NT2/D1 (cell line): ENCODE results near the gene GNB2.
"Not testable (repeated sequence)": the region's sequence is repeated elsewhere in the genome, so short reads cannot be mapped to it uniquely, and the experiment has no call there.

Experiments
- DNase-seq: peaks from one replicate; pipeline ENCODE4 v3.0.0-alpha.2; 2011; ENCODE audit warnings: low read depth, low spot score
- H3K27me3 ChIP-seq: 2 replicates; pipeline ENCODE4 v1.6.0; 2011; ENCODE audit warnings: mild to moderate bottlenecking; ENCODE audit not compliant: insufficient read length, insufficient read depth
- H3K36me3 ChIP-seq: 2 replicates; pipeline ENCODE4 v1.6.1; 2011; ENCODE audit warnings: mild to moderate bottlenecking, low read length, mixed read lengths; ENCODE audit not compliant: insufficient read depth, insufficient read length
- H3K4me1 ChIP-seq: 2 replicates; pipeline ENCODE4 v1.5.1; 2011; ENCODE audit not compliant: insufficient read depth, insufficient read length
- H3K4me3 ChIP-seq: 2 replicates; pipeline ENCODE4 v1.5.1; 2011; ENCODE audit warnings: low read depth; ENCODE audit not compliant: insufficient read length
- H3K9ac ChIP-seq: 2 replicates; pipeline ENCODE4 v1.6.0; 2011; ENCODE audit warnings: low read depth; ENCODE audit not compliant: insufficient read length
- H3K9me3 ChIP-seq: 2 replicates; pipeline ENCODE4 v1.5.1; 2011; ENCODE audit warnings: mild to moderate bottlenecking, low read length; ENCODE audit not compliant: insufficient read depth
- SUZ12 ChIP-seq: IDR thresholded peaks from 2 replicates; pipeline ENCODE4 v1.6.1; 2011; ENCODE audit not compliant: insufficient read length, insufficient read depth; ENCODE audit errors: extremely low read depth
- YY1 ChIP-seq: IDR thresholded peaks from 2 replicates; pipeline ENCODE4 v1.6.1; 2011; ENCODE audit not compliant: insufficient read length, insufficient read depth
- ZNF274 ChIP-seq: IDR thresholded peaks from 2 replicates; pipeline ENCODE4 v1.6.1; 2011; ENCODE audit warnings: mild to moderate bottlenecking, low read depth, low read length

GNB2 gene

GRCh38 chr7:100649826-100650565, 23.5 kb upstream of the GNB2 start:
- no peak for DNase-seq
- Histone ChIP-seq H3K27me3 (peaks cover 5% of the 10 kb centered on the region), H3K36me3 (no peaks in the 10 kb centered on the region), H3K9me3 (no peaks in the 10 kb centered on the region), H3K4me3 (no peak overlapping the region), H3K9ac (no peak overlapping the region), H3K4me1 (peaks cover 4% of the 10 kb centered on the region)
- TF ChIP-seq ZNF274, result no peak
- no peak for TF ChIP-seq YY1
- TF ChIP-seq SUZ12, result no peak

GRCh38 chr7:100654908-100655831, 18.4 kb upstream of the GNB2 start:
- H3K9ac ChIP-seq, result no peak overlapping the region
- H3K4me3 ChIP-seq, result no peak overlapping the region
- H3K27me3 ChIP-seq, result peaks cover 22% of the 10 kb centered on the region
- H3K4me1 ChIP-seq, result no peaks in the 10 kb centered on the region
- TF ChIP-seq YY1 (no peak), SUZ12 (no peak), ZNF274 (no peak)
- DNase-seq, result no peak
- no peaks in the 10 kb centered on the region for H3K9me3 ChIP-seq
- H3K36me3 ChIP-seq, result no peaks in the 10 kb centered on the region

- Histone ChIP-seq H3K36me3 (no peaks in the 10 kb centered on the region), H3K9me3 (no peaks in the 10 kb centered on the region), H3K9ac (no peak within 1 kb of the TSS), H3K27me3 (peaks cover 22% of the 10 kb centered on the region), H3K4me3 (peak within 1 kb of the TSS; percentile 4), H3K4me1 (no peaks in the 10 kb centered on the region)
- no peak for DNase-seq
- TF ChIP-seq ZNF274 (no peak), YY1 (no peak), SUZ12 (no peak)
These were observed 17.4 kb upstream of the GNB2 start, which contains the start of gene ACTL6B for GRCh38 chr7:100655908-100656674. Gene ACTL6B, minus strand, starts transcription at chr7:100656448. Its CDS starts 94 bp downstream, at chr7:100656354.

- not testable (repeated sequence) for H3K9me3 ChIP-seq, H3K27me3 ChIP-seq, H3K4me1 ChIP-seq, H3K9ac ChIP-seq, H3K4me3 ChIP-seq, H3K36me3 ChIP-seq, DNase-seq
These were observed 11.3 kb upstream of the GNB2 start for GRCh38 chr7:100662194-100662776.

- Histone ChIP-seq H3K9ac (no peak overlapping the region), H3K27me3 (no peaks in the 10 kb centered on the region), H3K4me1 (no peaks in the 10 kb centered on the region), H3K4me3 (no peak overlapping the region), H3K36me3 (no peaks in the 10 kb centered on the region), H3K9me3 (no peaks in the 10 kb centered on the region)
- no peak for DNase-seq
- TF ChIP-seq ZNF274, result no peak
- no peak for TF ChIP-seq YY1
- no peak for TF ChIP-seq SUZ12
These were observed 8.3 kb upstream of the GNB2 start for GRCh38 chr7:100665168-100665726.

- peaks cover 2% of the 10 kb centered on the region for H3K27me3 ChIP-seq
- H3K4me3 ChIP-seq, result no peak overlapping the region
- TF ChIP-seq SUZ12 (no peak), ZNF274 (no peak)
- H3K9me3 ChIP-seq, result no peaks in the 10 kb centered on the region
- H3K9ac ChIP-seq, result no peak overlapping the region
- no peaks in the 10 kb centered on the region for H3K36me3 ChIP-seq
- H3K4me1 ChIP-seq, result no peaks in the 10 kb centered on the region
- no peak for DNase-seq
These were observed 6.0 kb upstream of the GNB2 start for GRCh38 chr7:100667331-100668068.
